Mucosa of descending colon (tissue), 3 donors: ENCODE data around the gene MCCC1. TPM values are rescaled to one million over a fixed set of nuclear protein-coding genes. Genes with fewer than 3 reads are reported as not detected.

Experiments used
- ATAC-seq: fragments of 200-7000 bp; cut with Tn5 transposase; one replicate; pipeline ENCODE4 v1.9.1; 2020; ENCODE audit warnings: mild to moderate bottlenecking, moderate library complexity
- DNase-seq, 3 donors: peaks; one replicate each; pipeline ENCODE4 v3.0.0-alpha.2; 2020
- H3K36me3 ChIP-seq: fragments of 200-600 bp; one replicate; pipeline ENCODE4 v1.8.0; 2021; ENCODE audit warnings: low read depth, mild to moderate bottlenecking
- H3K4me1 ChIP-seq: fragments of 200-600 bp; one replicate; pipeline ENCODE4 v1.8.0; 2021; ENCODE audit warnings: low read depth, mild to moderate bottlenecking
- H3K4me3 ChIP-seq: fragments of 200-600 bp; one replicate; pipeline ENCODE4 v1.8.0; 2021; ENCODE audit warnings: mild to moderate bottlenecking
- H3K9me3 ChIP-seq: fragments of 200-600 bp; one replicate; pipeline ENCODE4 v1.8.0; 2021; ENCODE audit warnings: mild to moderate bottlenecking
- CTCF ChIP-seq: fragments of 200-600 bp; IDR thresholded peaks from one replicate; pipeline ENCODE4 v1.8.0; 2022; ENCODE audit warnings: antibody characterized with exemption, mild to moderate bottlenecking
- intact Hi-C, 2 donors: fragments of 100-400 bp; cut with DNase I in 1 of 2; cut with micrococcal nuclease in 1 of 2; formaldehyde crosslinking; loops; one replicate each; pipeline versions ENCODE4 v1.11.0 to v1.11.1; 2022; cut with DNase I, micrococcal nuclease
- total RNA-seq, 3 donors: library from RNA; stranded (reverse); fragmentation: NEBNext Ultra II Directional in 2 of 3; extraction: Animal tissue kit (Norgen Biotek cat#: 25700) in 2 of 3; gene quantifications; one replicate each; pipeline versions ENCODE4 v1.2.1 to v1.2.4, GENCODE V29; 2021 to 2023
- donor health status: DM: no; HTN: no; CAD: no; lungs with moderate emphysema.
- donor health status: DM: no; HTN: no; CAD: no.
- donor health status: DM: no; HTN: yes; CAD: no.

The MCCC1 gene
- total RNA-seq, 3 donors from 2014 or later = 28.1 to 36.5 (median 32.8) TPM

GRCh38 chr3:183061391-183062172 lies 37.7 kb downstream of the MCCC1 start:
- Histone ChIP-seq H3K9me3 (no peaks in the 10 kb centered on the region), H3K4me3 (no peak overlapping the region), H3K4me1 (no peaks in the 10 kb centered on the region), H3K36me3 (no peaks in the 10 kb centered on the region)
- TF ChIP-seq CTCF = no peak
- DNase-seq = no peak
- intact Hi-C loops = no loop called here
- ATAC-seq = no peak

- no peaks in the 10 kb centered on the region for H3K4me1 ChIP-seq
- no peak overlapping the region for H3K4me3 ChIP-seq
- DNase-seq = no peak
- intact Hi-C loops = no loop called here
- TF ChIP-seq CTCF = no peak
- no peaks in the 10 kb centered on the region for H3K9me3 ChIP-seq
- no peak for ATAC-seq
- H3K36me3 ChIP-seq = no peaks in the 10 kb centered on the region
Observed at GRCh38 chr3:183058351-183058750, 40.9 kb downstream of the MCCC1 start.

GRCh38 chr3:183050706-183051105 lies 48.6 kb downstream of the MCCC1 start:
- no peak for DNase-seq
- Histone ChIP-seq H3K36me3 (no peaks in the 10 kb centered on the region), H3K4me3 (no peak overlapping the region), H3K4me1 (no peaks in the 10 kb centered on the region), H3K9me3 (no peaks in the 10 kb centered on the region)
- no peak for TF ChIP-seq CTCF
- intact Hi-C loops = no loop called here
- no peak for ATAC-seq

- DNase-seq (no peak), ATAC-seq (no peak)
- no peak overlapping the region for H3K4me3 ChIP-seq
- intact Hi-C loops = no loop called here
- no peaks in the 10 kb centered on the region for H3K36me3 ChIP-seq
- H3K9me3 ChIP-seq = no peaks in the 10 kb centered on the region
- H3K4me1 ChIP-seq = no peaks in the 10 kb centered on the region
- TF ChIP-seq CTCF = no peak
Observed at GRCh38 chr3:183046883-183047282, 52.4 kb downstream of the MCCC1 start.

- no peak for TF ChIP-seq CTCF
- intact Hi-C loops = no loop called here
- ATAC-seq (peak; percentile 41), DNase-seq (peak in 1 of 3 donors; percentile 8)
- Histone ChIP-seq H3K4me3 (no peak overlapping the region), H3K36me3 (no peaks in the 10 kb centered on the region), H3K9me3 (no peaks in the 10 kb centered on the region), H3K4me1 (no peaks in the 10 kb centered on the region)
Observed at GRCh38 chr3:183044547-183045229, 54.6 kb downstream of the MCCC1 start.
